GM21576 (cell line): Measurements from ENCODE around the gene TTLL11.

ENCODE experiments used
- ATAC-seq: cut with Tn5 transposase; IDR thresholded peaks from one replicate; pipeline ENCODE4 v1.9.1; 2021; ENCODE audit warnings: mild to moderate bottlenecking, moderate library complexity; ENCODE audit not compliant: unreplicated experiment

TTLL11 gene

DNA sequence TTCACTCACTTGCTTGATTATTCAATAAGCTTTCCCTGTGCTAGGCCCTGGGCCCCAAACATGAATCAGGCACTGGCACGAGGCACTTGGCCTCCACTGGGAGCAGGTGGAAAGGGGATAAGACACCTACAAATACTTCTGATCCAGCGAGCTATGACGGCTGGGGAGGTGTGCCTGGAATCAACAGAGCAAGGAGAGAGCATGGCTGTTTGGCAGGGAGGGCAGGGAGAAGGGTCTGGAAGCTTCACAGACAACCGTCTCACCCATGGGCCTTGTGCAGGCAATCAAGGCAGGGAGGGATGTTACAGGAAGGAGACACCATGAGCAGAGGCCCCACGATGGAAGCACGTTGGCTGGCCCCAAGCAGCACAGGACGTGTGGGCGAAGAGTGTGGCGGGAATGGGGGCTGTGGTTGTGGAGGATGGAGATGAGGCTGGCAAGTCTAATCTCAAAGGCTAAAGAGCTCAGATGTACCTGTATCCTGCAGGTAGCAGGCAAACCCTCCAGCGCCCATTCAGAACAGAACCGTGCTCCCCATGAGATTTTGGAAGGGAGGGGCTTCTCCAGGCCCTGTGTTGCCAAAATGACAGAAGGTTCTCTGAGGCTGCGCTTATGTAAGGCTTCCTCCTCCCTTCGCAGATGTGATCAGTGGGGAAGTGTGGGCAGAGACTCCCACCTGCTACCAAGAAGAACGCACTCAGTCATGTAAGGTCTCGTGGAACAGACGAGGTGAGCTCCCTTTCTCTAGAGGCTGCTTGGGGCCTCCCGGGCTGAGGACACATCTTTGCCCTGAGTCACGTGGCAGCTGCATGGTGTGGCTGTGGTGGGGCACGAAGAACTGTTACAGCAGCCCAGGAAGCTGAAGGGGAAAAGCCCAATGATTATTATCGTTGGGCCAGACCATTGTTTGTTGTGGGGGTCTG, 252.0 kb downstream of the TTLL11 start:
- no peak for ATAC-seq

DNA sequence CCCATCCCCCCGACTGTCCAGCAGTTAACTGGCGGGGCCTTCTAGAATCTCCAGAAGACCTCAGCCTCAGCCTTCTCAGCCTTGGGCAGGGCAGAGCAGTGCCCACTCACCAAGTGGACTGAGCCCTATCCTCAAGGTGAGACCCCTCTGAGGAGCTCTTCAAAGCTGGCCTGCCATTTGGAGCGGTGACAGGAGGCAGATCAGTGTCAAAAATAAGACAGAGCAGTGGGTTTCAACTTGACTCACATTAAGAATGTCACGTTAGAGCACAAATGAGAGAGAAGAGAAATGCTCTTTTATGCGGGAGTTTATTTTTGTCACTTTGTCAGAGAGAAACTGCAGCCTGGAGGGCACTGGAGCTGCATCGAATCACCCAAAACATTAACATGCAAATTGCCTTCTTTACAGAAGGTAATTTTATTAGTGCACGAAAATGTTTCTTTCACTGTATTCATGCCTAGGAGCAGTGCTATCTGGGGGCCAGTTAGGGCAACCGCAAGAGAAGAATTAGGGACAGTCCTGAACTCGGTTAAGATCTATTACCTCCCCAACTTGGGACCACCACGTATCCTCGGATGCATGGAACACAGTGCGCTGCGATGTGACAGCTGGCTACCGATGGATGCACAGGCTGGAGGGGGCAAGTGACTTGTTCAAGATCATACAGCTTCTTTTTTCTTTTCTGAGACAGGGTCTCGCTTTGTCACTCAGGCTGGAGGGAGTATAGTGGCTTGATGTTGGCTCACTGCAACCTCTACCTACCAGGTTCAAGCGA, 253.2 kb downstream of the TTLL11 start:
- no peak for ATAC-seq

DNA sequence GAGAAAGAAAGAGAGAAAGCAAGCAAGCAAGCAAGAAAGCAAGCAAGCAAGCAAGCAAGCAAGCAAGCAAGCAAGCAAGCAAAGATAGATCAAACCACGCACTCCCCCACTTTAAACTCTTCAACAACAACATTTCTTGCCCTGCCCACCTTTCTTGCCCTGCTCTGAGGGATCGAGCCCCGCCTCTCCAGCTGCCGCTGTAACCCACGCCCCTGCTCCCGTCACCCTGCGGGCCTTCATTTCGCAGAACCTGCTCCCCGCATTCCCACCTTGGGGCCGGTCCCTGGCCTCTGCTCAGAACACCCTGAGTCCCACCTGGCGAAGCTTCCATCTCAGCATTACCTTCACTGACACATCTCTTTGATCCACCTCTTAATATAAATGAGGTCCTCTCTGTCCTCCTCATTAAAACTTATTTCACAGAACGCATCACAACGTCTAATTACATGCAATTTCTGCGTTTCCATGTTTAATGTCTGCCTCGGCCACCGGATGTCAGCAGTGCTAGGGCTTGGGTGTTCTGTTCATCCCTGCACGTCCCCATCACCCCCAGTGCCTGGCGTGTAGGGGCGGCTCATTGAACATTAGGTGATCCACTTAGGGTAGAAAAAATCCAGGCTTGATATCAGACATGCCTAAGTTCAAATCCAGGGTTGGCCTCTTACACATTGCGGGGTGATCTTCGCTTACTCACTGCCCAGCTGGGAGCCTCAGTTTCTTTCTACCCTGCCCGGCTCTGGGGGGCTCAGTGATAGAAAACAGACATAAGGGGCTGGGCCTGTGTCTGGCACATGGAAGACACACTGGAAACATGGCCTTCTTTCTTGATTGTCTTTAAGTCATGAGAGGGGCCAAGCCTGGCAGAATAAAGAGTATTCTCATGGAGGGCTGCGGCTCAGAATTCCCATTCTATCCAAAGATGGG, 254.1 kb downstream of the TTLL11 start:
- no peak for ATAC-seq

DNA sequence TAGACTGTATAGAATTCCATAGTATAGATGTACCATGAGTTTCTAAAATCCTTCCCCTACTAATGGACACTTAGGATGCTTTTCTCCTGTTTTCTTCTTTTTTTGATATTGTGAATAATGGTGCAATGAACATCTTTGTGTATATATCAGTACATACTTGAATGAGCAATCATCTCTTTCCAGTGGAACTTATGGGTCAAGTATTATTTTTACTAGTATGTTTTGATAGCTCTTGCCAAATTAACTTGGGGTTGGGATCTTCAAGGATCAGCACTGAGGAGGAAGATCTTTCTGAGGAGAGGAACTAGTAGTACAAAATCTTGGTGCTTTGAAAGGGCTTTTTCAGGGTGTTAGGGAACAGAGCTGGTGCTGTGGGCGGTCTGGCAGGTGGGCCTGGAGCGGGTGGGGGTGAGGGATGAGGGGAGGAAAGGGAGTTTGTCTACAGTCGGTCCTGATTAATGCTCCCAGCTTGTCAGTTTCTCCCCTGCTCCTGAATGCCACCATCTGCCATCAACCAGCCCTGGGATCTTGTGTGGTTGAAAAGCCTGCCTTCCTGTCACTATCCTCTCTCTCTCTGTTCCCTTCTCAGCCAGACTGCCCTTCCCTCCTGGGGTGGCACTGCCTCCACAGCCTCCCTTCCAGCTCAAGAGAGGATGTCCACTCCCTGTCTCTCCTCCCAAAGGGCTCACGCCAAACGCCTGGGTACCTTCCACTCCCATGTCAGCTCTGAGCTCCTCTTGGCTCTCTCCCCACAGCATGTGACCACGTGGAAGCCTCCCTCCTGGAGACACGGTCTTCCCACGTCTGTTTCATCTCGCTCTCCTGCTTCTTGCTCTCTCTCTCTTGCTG, 255.8 kb downstream of the TTLL11 start:
- ATAC-seq: no peak

DNA sequence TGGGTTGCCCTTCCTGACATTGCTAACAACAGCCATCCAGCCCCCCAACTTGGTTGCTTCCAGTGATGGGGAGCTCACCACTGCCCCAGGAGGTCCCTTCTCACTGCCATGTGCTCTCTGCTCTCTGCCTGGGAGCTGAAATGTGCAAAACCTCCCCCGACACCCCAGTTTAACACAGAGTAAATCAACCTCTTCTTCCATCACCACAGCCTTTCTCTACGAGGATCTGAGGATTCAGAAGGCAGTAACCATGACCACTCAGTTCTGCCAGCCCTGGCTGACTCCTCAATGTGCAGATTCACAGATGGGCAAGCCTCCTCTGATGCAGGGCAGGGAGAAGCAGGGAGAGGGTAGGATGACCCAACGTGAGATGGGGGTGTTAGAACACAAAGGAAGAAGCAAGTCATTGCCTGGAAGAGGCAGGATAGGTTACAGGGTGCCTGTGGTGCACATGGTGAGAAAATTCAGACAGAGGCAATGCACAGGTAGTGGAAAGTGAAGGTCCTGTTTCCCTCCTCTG, 256.7 kb downstream of the TTLL11 start:
- ATAC-seq: no peak

DNA sequence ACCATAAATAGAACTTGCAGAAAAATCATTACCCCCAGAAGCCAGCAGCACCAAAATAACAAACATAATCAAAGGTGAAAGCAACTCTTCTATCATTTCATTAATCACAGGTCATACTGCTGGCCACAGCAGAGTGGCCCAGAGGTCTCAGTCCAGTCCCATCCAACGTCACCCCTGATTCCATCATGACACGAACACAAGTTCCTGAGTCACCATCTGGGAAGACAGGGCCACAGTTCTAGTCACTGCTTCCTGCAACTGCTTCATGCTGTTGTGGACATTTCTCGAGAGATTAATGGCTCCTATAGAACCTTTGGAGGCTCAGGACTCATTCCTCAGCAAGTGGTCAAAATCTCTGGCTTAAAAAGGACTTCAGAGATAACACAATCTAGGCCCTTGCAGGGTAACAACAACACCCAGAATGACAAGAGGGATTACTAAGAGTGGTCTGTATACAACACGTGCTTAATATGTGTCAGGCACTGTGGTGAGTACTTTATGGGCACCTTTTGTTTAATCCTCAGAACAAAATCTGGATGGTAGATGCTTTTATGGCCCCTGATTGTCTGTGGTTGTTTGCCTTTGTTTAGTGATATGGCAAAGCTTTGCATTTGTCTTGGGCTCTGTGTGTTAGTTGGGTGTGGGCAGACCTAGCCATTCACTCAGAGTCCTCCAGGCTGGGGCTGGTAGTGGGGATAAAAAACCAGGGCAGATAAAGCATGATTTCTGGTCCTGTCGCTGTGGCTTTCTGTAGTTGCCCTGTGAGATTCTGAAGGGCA, 257.3 kb downstream of the TTLL11 start:
- ATAC-seq: no peak

DNA sequence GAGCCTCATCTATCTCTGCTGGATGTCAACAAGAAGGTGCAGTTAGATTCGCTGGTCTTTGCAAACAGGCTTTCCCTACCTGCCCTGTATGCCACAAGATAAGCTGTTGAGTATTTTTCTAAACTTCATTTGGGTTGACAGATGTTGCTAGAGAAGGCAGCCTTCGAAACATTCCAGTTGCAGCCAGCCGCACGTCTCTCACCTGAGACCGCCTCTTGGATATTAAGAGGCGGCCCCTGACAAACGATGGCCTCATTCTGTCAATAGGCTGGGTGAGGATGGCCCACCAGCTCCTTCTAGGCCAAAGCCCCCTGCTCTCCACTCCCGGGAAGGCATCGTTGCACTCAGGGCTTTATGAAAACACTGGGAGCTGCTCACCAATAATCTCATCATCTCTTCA, 260.0 kb downstream of the TTLL11 start:
- no peak for ATAC-seq

DNA sequence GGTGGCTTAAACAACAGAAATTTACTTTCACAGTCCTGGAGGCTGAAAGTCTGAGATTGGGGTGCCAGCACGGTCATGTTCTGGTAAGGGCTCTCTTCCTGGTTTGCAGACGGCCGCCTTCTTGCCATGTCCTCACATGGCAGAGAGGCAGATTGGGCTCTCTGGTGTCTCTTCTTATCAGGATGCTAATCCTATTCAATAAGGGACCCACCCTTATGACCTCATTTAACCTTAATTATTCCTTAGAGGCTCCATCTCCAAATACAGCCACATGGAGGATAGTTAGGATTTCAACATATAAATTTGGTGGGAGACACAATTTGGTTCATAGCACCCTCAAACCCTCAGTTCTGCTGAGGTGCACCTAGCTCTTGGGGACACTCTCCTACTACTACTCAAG, 261.2 kb downstream of the TTLL11 start:
- no peak for ATAC-seq

DNA sequence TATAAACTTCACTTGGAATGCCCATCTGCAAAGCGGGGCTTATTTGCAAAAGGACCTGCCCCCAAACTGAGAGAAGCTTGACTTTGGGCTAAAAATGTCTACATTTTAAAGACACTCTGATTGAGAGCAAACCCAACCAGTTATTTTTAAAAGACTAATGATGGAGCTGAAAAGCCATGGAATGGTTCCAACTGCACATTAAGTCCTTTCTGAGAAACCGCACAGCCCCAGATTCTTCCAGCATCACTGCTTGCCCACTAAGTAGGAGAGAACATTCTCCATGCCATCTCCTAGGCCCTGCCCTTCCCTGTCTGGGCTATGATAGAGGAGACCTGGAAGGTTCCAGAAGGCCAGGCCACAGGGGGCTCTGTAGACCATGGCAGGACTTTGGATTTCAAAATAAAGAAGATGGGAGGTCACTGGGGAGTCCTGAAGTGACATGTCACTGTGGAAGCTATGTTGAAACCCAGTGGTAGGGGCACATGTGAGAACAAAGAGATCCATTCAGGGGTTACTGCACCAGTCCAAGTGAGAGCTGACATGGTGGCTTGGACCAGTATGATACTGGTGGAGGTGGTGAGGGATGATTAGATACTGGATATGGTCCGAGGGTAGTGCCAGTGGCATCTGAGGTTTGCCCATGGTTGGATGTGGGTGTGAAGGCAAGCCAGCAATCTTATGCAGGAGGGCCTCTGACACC, 262.5 kb downstream of the TTLL11 start:
- ATAC-seq: no peak

DNA sequence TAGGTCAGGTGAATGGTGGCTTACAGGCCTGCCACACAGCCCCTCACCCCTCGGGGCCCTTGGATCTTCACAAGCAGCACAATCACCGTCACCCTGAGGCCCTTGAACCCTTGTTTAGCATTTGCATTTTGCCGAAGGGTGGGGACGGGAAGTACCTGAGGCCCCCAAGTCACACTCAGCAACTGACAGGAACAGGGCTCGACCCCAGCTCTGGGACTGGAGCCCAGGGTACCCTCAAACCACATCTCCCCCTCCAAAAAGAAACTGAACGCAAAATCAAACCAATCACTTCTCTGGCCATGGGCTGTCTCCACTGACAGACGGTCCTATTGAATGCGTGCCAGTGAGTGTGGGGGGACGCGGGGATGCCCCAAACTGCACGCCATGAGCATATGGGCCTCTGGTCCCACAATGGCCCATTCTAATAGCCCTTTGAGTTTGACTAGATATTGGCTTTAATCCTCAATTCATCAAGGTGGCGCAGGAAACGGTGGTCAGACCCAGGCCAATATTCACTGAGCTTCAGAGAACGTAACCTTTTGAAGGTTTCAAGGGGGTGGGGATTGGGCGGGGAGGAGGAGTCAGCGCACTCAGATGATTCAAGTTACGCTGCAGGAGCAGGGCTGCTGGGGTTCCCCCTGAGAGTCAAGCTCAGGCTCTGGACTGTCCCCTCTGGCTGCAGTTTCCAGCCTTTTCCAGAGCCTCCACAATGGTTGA, 265.7 kb downstream of the TTLL11 start:
- ATAC-seq: no peak

DNA sequence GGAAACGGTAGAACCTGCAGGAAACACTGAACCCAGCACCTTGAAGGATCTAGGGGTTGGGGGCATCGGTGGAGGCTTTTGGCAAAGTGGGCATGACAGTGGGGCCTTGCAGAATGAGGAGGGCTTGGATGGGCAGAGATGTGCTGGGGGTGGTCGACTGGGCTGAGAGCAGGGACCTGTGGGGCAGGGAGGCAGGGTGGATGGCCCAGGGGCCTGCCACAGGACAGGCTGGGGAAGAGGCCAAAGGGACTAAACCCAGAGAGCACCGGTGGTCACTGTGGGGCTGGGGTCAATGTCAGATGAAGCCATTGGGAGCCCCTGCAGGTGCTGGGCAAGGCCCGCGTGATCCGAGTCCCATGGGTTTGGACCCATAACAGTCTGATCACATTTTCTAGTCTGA, 266.4 kb downstream of the TTLL11 start:
- ATAC-seq: no peak

DNA sequence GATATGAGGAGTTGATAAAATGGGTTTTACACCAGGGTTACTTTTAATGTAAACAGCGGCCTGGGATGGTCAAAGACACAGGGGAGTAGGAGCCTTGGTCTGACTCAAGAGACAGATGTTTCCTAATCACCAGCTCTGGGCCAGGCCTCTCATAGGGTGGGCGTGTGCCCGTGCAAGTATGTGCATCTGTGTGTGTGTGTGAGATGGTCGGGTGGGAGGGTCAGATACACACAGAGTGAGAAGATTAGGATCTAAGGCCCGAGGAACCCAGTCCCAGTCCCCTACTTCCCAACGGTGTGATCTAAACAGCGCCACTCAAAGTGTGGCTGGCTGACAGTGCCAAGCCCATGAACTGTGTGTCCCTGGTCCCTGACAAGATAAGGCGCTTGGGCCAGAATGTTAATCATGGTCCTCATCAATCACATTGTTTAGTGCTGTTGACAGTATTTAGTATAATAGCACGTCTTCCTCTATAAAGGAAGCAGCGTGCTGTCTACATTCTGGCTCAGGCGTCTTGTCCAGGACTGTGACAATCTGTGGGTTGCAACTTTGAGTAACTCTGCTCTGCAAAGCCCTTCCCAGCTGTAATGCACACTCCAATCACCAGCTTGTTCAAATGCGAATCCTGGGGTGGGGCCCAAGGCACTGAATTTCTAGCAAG, 267.9 kb downstream of the TTLL11 start:
- ATAC-seq: no peak

DNA sequence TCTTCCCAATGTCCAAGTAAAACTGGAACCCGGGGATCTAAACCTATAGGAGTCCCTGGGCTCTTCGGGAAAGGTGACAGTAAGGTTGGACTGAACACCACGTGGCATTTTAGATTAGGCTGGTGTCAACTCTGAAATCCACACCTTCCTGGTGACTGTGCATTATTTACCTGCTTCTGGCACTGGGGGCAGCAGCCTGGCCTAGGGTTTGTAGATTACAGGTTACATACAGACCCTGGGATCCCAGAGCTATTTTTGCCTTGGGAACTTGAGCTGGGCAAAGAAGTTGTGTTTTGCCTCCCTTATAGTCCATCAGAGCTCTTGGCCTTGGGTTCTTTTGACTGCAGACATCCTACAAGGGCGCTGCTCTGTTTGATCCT, 268.5 kb downstream of the TTLL11 start:
- no peak for ATAC-seq

DNA sequence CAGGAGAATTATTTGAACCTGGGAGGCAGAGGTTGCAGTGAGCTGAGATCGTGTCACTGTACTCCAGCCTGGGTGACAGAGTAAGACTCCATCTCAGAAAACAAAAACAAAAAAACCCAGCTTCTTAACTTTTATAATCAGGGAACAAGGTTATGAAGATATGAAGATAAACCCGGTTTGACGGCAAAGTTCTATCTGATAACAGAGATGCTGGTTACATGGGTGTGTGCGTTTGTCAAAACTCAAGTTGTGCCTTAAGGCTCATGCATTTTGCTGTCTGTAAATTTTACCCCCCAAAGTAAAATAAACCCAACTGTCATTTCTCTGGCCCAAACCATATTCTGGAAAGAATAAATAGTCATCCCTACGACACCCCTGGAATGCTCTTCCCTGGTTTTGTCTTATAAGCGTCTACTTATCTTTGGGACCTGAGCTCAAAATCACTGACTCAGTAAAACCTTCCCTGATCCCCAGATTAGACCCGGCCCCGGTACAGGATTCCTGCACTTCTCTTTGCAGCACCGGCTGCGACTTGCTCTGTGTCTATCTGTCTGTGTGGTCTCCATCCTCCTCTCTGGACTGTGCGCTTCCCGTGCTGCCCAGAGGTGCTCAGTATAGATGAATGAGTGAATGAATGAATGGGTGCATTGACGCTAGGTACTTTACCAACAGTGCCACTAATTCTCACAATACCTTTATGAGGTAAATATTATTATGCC, 269.5 kb downstream of the TTLL11 start:
- ATAC-seq: no peak

DNA sequence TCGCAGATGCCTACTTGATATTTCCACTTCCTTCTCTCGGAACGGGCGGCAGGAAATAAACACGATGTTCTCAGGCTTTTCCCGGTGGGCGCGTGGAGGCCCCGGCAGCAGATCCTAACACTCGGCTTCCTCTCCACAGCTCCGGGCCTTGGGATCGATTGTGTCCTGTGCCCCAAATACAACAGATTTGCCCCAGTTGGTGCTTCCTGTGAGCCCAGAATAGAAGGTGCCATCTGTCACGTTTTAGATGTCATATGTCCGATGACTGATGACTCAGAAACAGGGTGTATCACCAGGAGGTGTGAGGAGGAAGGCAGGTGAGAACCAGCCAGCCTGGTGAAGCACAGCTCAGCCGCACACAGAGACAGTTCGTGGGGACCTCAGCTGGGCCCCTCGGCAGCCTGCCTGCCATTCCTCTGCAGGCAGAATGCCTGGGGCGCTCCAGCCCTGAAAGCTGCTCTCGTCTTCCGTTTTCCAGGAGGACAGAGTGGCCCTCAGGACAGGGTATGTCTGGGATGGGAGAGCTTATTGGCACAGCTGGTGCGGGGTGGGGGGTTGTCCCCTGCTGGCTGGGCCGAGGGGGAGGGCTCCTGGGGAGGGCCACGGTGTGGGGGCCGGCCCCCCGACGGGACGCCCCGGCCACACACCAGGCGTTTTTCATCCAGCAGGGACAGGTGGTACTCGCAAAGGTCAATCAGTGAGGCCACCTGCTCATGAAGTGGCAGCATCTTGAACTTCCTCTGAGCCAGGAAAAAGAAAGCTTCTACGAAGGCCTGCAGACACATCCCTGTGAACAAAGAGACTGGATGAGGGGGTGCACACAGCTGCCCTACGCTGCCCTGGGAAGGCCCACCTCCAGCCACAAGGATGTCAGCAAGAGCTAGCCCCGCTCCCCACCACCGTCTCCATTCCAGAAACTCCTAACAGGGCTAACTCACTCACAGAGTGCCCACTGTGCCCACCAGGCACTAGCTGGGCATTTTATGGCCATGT, 270.7 kb downstream of the TTLL11 start:
- no peak for ATAC-seq

DNA sequence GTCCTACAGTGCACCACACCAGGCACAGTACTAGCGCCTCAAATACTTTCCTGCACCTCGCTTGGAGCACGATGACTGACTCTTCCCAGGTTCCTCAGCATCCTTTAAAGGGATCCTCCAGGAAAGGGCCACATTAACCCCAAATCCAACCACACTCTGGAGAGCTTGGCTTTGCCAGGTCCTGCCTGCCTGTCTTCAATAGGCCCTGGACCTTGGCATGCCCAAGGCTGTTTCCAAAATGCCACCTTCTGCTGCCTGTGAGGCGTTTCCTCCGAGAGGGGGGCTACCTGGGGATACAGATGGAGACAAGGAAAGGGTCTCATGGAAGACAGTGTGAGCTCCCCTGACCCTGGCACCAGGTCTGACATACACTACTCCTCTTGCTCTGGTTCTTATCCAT, 271.8 kb downstream of the TTLL11 start:
- ATAC-seq: no peak
